Body of pancreas (tissue), 4 donors: Measurements from ENCODE around the gene PSMD11. TPM values are rescaled to one million over a fixed set of nuclear protein-coding genes. Genes with fewer than 3 reads are reported as not detected.

ENCODE experiments used
- ATAC-seq: fragments of 150-250 bp; one replicate; pipeline ENCODE4 v1.9.1; 2016
- DNase-seq, 4 donors: peaks; one replicate each; pipeline ENCODE4 v3.0.0-alpha.2; 2019
- H3K27ac ChIP-seq, 4 donors: fragments of 200-600 bp; sonication (generic); 1 replicate in 3 of 4; 2 replicates in 1 of 4; pipeline versions ENCODE4 v1.5.1 to v1.6.1; 2016 to 2019; ENCODE audit warnings: mild to moderate bottlenecking in 1 of 4, mixed read lengths in 1 of 4, moderate library complexity in 1 of 4
- H3K27me3 ChIP-seq, 2 donors: fragments of 200-600 bp; sonication (generic); one replicate each; pipeline ENCODE4 v1.6.0; 2016; ENCODE audit warnings: mild to moderate bottlenecking in 1 of 2
- H3K36me3 ChIP-seq, 2 donors: fragments of 200-600 bp; sonication (generic); replicated peaks in 1 of 2; 2 replicates each; pipeline ENCODE4 v1.5.1; 2016; ENCODE audit warnings: low read depth in 2 of 2; ENCODE audit not compliant: insufficient read depth in 1 of 2
- H3K4me1 ChIP-seq: fragments of 200-600 bp; sonication (generic); one replicate; pipeline ENCODE4 v1.6.0; 2016
- H3K4me3 ChIP-seq, 2 donors: fragments of 200-600 bp; sonication (generic); 1 replicate in 1 of 2; 2 replicates in 1 of 2; pipeline ENCODE4 v1.5.1; 2016 to 2019
- H3K9me3 ChIP-seq, 3 donors: fragments of 200-600 bp; sonication (generic); 1 replicate in 2 of 3; 2 replicates in 1 of 3; pipeline ENCODE4 v1.5.1; 2016
- POLR2A ChIP-seq, 3 donors: fragments of 450-650 bp; IDR thresholded peaks; one replicate each; pipeline ENCODE4 v1.6.1; 2016; ENCODE audit warnings: antibody characterized with exemption in 3 of 3, mild to moderate bottlenecking in 2 of 3
- WGBS, 2 donors: methylation state at CpG; one replicate each; pipeline ENCODE4 v1.1.5; 2017; 5-methylcytosine and 5-hydroxymethylcytosine counted together
- intact Hi-C: fragments of 100-400 bp; cut with DNase I; formaldehyde crosslinking; loops from one replicate; pipeline ENCODE4 v1.15.1; 2023
- total RNA-seq, 2 donors: library from RNA; depleted of rRNA; stranded (reverse); fragments of >200 nt; gene quantifications; one replicate each; pipeline ENCODE4 v1.1.0, GENCODE V29; 2016
- TF ChIP-seq, protein P1 (sequence below), 7 experiments: fragments of 450-650 bp in 4 of 7; fragments of 200-600 bp in 3 of 7; sonication (generic) in 3 of 7; IDR thresholded peaks; one replicate each; pipeline ENCODE4 v1.5.1; 2016 to 2019; ENCODE audit warnings: antibody characterized with exemption in 7 of 7

PSMD11 gene
- total RNA-seq, 2 donors from 2014 or later: 18.9 to 24.7 TPM

DNA sequence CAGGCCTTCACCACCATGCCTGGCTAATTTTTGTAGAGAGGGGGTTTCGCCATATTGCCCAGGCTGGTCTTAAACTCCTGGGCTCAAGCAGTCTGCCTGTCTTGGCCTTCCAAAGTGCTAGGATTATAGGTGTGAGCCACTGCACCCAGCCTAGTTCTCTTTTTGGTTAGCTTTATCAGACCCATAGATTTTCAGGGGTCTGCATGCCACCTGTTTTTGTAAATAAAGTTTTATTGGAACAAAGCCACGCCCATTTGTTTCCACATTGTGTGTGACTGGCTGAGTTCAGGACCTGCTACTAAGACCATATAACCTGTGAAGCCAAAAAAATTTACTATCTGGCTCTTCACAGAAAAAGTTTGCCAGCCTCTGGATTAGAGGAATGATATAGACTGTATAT lies 7.6 kb downstream of the PSMD11 start:
- Histone ChIP-seq H3K9me3 (no peaks in the 10 kb centered on the region), H3K27ac (no peak overlapping the region), H3K36me3 (peaks cover 6 to 20% of the 10 kb centered on the region in 2 donors), H3K4me1 (peaks cover 1% of the 10 kb centered on the region), H3K27me3 (no peaks in the 10 kb centered on the region), H3K4me3 (no peak overlapping the region)
- TF ChIP-seq POLR2A (IDR thresholded peaks at IDR 0.05): no peak
- TF ChIP-seq, protein P1, sequence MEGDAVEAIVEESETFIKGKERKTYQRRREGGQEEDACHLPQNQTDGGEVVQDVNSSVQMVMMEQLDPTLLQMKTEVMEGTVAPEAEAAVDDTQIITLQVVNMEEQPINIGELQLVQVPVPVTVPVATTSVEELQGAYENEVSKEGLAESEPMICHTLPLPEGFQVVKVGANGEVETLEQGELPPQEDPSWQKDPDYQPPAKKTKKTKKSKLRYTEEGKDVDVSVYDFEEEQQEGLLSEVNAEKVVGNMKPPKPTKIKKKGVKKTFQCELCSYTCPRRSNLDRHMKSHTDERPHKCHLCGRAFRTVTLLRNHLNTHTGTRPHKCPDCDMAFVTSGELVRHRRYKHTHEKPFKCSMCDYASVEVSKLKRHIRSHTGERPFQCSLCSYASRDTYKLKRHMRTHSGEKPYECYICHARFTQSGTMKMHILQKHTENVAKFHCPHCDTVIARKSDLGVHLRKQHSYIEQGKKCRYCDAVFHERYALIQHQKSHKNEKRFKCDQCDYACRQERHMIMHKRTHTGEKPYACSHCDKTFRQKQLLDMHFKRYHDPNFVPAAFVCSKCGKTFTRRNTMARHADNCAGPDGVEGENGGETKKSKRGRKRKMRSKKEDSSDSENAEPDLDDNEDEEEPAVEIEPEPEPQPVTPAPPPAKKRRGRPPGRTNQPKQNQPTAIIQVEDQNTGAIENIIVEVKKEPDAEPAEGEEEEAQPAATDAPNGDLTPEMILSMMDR (IDR thresholded peaks at IDR 0.05): no peak
- 75 to 82% methylated on average over 2 of the region's 2 CpGs for WGBS, 2 donors
- intact Hi-C loops: no loop called here
- DNase-seq: no peak
- no peak for ATAC-seq

DNA sequence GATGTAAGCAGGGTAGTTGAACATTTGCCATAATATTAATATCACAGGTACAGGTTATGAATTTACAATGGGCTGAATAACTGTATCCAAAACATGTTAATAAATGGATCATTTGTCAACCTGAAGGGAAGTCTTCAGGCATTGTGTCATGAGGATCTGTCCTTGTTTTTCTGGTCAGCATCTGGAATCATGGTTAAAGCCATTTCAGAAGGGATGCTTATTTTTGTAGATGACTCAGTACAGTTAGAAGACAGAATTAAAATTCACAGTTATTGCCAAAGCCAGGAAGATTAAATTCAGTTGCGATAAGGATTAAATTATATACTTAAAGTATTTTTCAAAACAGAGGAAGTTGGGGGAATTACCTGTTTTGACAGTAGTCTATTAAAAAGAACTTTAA lies 8.0 kb downstream of the PSMD11 start:
- Histone ChIP-seq H3K27ac (no peak overlapping the region), H3K4me1 (no peaks in the 10 kb centered on the region), H3K36me3 (peaks cover 6 to 20% of the 10 kb centered on the region in 2 donors), H3K9me3 (no peaks in the 10 kb centered on the region), H3K27me3 (no peaks in the 10 kb centered on the region), H3K4me3 (no peak overlapping the region)
- DNase-seq (no peak), ATAC-seq (no peak)
- TF ChIP-seq, protein P1 (IDR thresholded peaks at IDR 0.05): no peak
- no peak for TF ChIP-seq POLR2A (IDR thresholded peaks at IDR 0.05)
- intact Hi-C loops: no loop called here
- 82 to 93% methylated on average over 1 of the region's 1 CpG for WGBS, 2 donors

DNA sequence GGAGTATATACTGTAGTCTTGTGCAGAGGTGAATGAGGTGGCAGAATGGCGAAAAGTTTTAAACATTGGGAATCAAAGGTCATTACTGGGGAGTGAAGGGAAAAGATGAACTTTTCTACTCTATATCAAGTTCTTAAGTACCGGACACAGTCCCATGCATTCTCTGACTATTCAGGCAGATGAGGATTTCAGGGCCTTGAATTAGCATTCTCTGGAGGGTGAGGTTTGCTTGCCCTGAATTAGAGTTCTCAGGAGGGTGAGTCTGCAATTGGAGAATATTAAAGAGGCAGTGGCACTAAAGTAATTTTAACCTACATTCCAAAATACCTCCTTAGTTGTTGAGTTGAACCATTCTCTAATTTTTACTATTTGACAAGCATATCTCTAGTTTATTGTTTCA lies 9.1 kb downstream of the PSMD11 start:
- 91 to 92% methylated on average over 2 of the region's 2 CpGs for WGBS, 2 donors
- DNase-seq: no peak
- ATAC-seq: no peak
- no peak overlapping the region for H3K27ac ChIP-seq
- intact Hi-C loops: no loop called here
- H3K4me3 ChIP-seq: no peak overlapping the region
- TF ChIP-seq, protein P1 (IDR thresholded peaks at IDR 0.05): no peak
- no peak for TF ChIP-seq POLR2A (IDR thresholded peaks at IDR 0.05)
- no peaks in the 10 kb centered on the region for H3K4me1 ChIP-seq
- H3K36me3 ChIP-seq: peaks cover 6 to 20% of the 10 kb centered on the region in 2 donors
- H3K9me3 ChIP-seq: no peaks in the 10 kb centered on the region
- no peaks in the 10 kb centered on the region for H3K27me3 ChIP-seq

DNA sequence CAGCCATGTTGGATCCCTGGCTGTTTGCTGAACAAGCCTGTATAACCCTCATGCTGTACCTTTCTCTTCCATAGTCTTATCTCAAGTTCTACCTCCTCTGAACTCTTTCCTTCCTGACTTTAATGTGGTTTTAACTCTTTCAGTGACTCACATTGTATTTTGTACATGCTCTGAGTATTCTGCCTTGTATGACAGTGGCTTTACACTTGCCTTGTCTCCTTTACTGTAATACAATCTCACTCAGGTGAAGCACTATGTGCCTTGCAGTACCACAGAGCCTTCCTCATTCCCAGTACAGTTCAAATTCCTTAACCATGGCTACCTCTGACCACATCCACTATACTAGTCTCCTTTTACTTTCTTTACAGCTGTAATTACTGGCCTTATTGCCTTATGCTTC lies 14.1 kb downstream of the PSMD11 start:
- TF ChIP-seq, protein P1 (IDR thresholded peaks at IDR 0.05): no peak

DNA sequence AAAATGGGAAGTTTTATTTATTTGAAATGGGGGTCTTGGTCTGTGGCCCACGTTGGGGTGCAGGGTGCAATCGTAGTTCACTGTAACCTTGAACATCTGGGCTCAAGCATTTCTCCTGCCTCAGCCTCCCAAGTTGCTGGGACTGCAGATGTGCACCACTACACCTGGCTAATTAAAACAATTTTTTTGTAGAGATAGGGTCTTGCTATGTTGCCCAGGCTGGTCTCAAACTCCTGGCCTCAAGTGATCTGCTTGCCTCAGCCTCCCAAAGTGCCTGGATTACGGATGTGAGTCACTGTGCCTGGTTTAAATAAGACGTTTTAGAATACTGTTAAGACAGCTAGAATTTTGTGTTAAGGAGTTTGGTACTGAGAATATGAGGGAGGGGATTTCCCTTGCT lies 15.7 kb downstream of the PSMD11 start:
- H3K4me3 ChIP-seq: no peak overlapping the region
- peaks cover 18% of the 10 kb centered on the region for H3K4me1 ChIP-seq
- no peak overlapping the region for H3K27ac ChIP-seq
- peaks cover 4 to 24% of the 10 kb centered on the region in 2 donors for H3K36me3 ChIP-seq
- DNase-seq: no peak
- intact Hi-C loops: no loop called here
- ATAC-seq: no peak
- 84 to 88% methylated on average over 4 of the region's 4 CpGs for WGBS, 2 donors
- TF ChIP-seq, protein P1 (IDR thresholded peaks at IDR 0.05): no peak
- no peak for TF ChIP-seq POLR2A (IDR thresholded peaks at IDR 0.05)
- H3K27me3 ChIP-seq: no peaks in the 10 kb centered on the region
- H3K9me3 ChIP-seq: no peaks in the 10 kb centered on the region

More for the DNA sequence above, 14.1 kb downstream of the PSMD11 start:
- no peak for ATAC-seq
- H3K4me3 ChIP-seq: no peak overlapping the region
- no peak overlapping the region for H3K27ac ChIP-seq
- H3K27me3 ChIP-seq: no peaks in the 10 kb centered on the region
- peaks cover 6 to 24% of the 10 kb centered on the region in 2 donors for H3K36me3 ChIP-seq
- intact Hi-C loops: no loop called here
- no peaks in the 10 kb centered on the region for H3K9me3 ChIP-seq
- peaks cover 12% of the 10 kb centered on the region for H3K4me1 ChIP-seq
- no peak for DNase-seq
